A549 (cell line): ENCODE data around the gene ADORA1. TPM values are rescaled to one million over a fixed set of nuclear protein-coding genes. Genes with fewer than 3 reads are reported as not detected.

Experiments
- ATAC-seq, 2 experiments: fragments of 200-7000 bp in 1 of 2; fragments of >200 bp in 1 of 2; cut with Nextera tagmentation in 1 of 2; cut with Tn5 transposase in 1 of 2; 3 replicates each; pipeline versions ENCODE4 v1.8.0 to v1.9.1; 2018 to 2020; ENCODE audit warnings: mild to moderate bottlenecking in 1 of 2, moderate library complexity in 1 of 2
- CTCF ChIA-PET: fragments of 300-600 bp; sonication (Branson Sonifier 250); formaldehyde crosslinking; extraction: SDS; loops from one replicate; lab custom pipeline; 2021; ENCODE audit warnings: antibody characterized with exemption, inconsistent platforms; lab: Yijun Ruan, JAX
- POLR2A ChIA-PET: fragments of 350-600 bp; formaldehyde crosslinking; extraction: SDS; loops from one replicate; lab custom pipeline; 2021; ENCODE audit warnings: antibody characterized with exemption, inconsistent platforms; lab: Yijun Ruan, JAX
- DNase-seq, 2 experiments: peaks; one replicate each; pipeline versions ENCODE4 v3.0.0 to v3.0.0-alpha.2; 2011 to 2016; ENCODE audit warnings: low read depth in 1 of 2, low spot score in 1 of 2
- FAIRE-seq: peaks from 2 replicates; lab custom pipeline; 2011; peaks lifted over from hg19 to GRCh38; lab: Jason Lieb, UNC
- H3K27ac ChIP-seq, 2 experiments: fragments of >200 bp; sonication (Bioruptor Twin); formaldehyde crosslinking; 3 replicates each; pipeline ENCODE4 v1.5.1; 2016 to 2017
- H3K4me1 ChIP-seq: fragments of >200 bp; sonication (Bioruptor Twin); formaldehyde crosslinking; 3 replicates; pipeline ENCODE4 v1.6.1; 2016
- H3K4me2 ChIP-seq: fragments of >200 bp; sonication (Bioruptor Twin); formaldehyde crosslinking; 3 replicates; pipeline ENCODE4 v1.6.1; 2016
- H3K4me3 ChIP-seq: fragments of >200 bp; sonication (Bioruptor Twin); formaldehyde crosslinking; 3 replicates; pipeline ENCODE4 v1.5.1; 2016
- H3K9me3 ChIP-seq: fragments of >200 bp; sonication (Bioruptor Twin); formaldehyde crosslinking; 3 replicates; pipeline ENCODE4 v1.6.1; 2016
- CBX8 ChIP-seq: fragments of 200-600 bp; sonication (generic); IDR thresholded peaks from 2 replicates; pipeline ENCODE4 v1.6.1; 2016
- CHD2 ChIP-seq: fragments of 150-350 bp; IDR thresholded peaks from 2 replicates; pipeline ENCODE4 v1.6.1; 2014; ENCODE audit warnings: low read length; ENCODE audit not compliant: partially characterized antibody
- EHF ChIP-seq: fragments of 250-450 bp; sonication (Bioruptor Pico); IDR thresholded peaks from 2 replicates; pipeline ENCODE4 v1.5.0; 2020; ENCODE audit warnings: mild to moderate bottlenecking
- FOSL2 ChIP-seq, 2 experiments: fragments of 450-650 bp in 1 of 2; fragments of >200 bp in 1 of 2; sonication (Bioruptor Twin) in 1 of 2; formaldehyde crosslinking; IDR thresholded peaks; 2 replicates each; pipeline versions ENCODE4 v1.5.0 to v1.6.1; 2016 to 2020; ENCODE audit warnings: mild to moderate bottlenecking in 1 of 2, moderate library complexity in 1 of 2
- FOXS1 ChIP-seq: fragments of 250-450 bp; sonication (Bioruptor Pico); IDR thresholded peaks from 2 replicates; pipeline ENCODE4 v1.5.0; 2020; ENCODE audit warnings: mild to moderate bottlenecking, moderate library complexity
- GATA3 ChIP-seq: IDR thresholded peaks from 2 replicates; pipeline ENCODE4 v1.6.1; 2012; ENCODE audit warnings: borderline replicate concordance
- KDM1A ChIP-seq: fragments of 200-600 bp; sonication (generic); IDR thresholded peaks from 2 replicates; pipeline ENCODE4 v1.6.1; 2016; ENCODE audit warnings: low read depth, mild to moderate bottlenecking
- MAZ ChIP-seq: fragments of 150-350 bp; IDR thresholded peaks from 2 replicates; pipeline ENCODE4 v1.6.1; 2014; ENCODE audit warnings: antibody characterized with exemption, low read depth, low read length, borderline replicate concordance
- NFE2L2 ChIP-seq: fragments of 150-350 bp; conservative IDR thresholded peaks from 2 replicates; pipeline ENCODE4 v1.6.1; 2014; ENCODE audit warnings: low read length
- NR3C1 ChIP-seq: fragments of >200 bp; sonication (Bioruptor Twin); formaldehyde crosslinking; IDR thresholded peaks from 3 replicates; pipeline ENCODE4 v1.6.1; 2017
- RFX5 ChIP-seq: fragments of 450-650 bp; IDR thresholded peaks from 2 replicates; pipeline ENCODE4 v1.7.1; 2014; ENCODE audit warnings: antibody characterized with exemption, mild to moderate bottlenecking, moderate library complexity
- RNF2 ChIP-seq: fragments of 200-600 bp; sonication (generic); IDR thresholded peaks from 2 replicates; pipeline ENCODE4 v1.6.1; 2016; ENCODE audit warnings: low read depth, mild to moderate bottlenecking, antibody characterized with exemption, moderate library complexity, borderline replicate concordance
- SMC3 ChIP-seq: fragments of >200 bp; sonication (Bioruptor Twin); formaldehyde crosslinking; IDR thresholded peaks from 3 replicates; pipeline ENCODE4 v1.6.1; 2018; ENCODE audit warnings: inconsistent platforms
- TP53 ChIP-seq: fragments of 250-450 bp; sonication (Bioruptor Pico); IDR thresholded peaks from 2 replicates; pipeline ENCODE4 v1.5.0; 2021; ENCODE audit warnings: mild to moderate bottlenecking, moderate library complexity
- ZC3H11A ChIP-seq: fragments of 450-650 bp; IDR thresholded peaks from 2 replicates; pipeline ENCODE4 v1.6.1; 2014; ENCODE audit warnings: antibody characterized with exemption, mild to moderate bottlenecking
- ZFP36 ChIP-seq: fragments of 450-650 bp; IDR thresholded peaks from 2 replicates; pipeline ENCODE4 v1.6.1; 2014; ENCODE audit warnings: borderline replicate concordance; ENCODE audit not compliant: partially characterized antibody
- ZSCAN20 ChIP-seq: fragments of 250-450 bp; sonication (Bioruptor Pico); IDR thresholded peaks from 2 replicates; pipeline ENCODE4 v1.8.0; 2022; ENCODE audit warnings: mild to moderate bottlenecking, moderate library complexity
- WGBS: methylation state at CpG from one replicate; pipeline ENCODE4 v1.1.6; 2017; ENCODE audit errors: missing lambda C conversion rate; 5-methylcytosine and 5-hydroxymethylcytosine counted together
- polyA plus RNA-seq, 4 experiments: library from polyadenylated mRNA; depleted of rRNA in 3 of 4; stranded (reverse); fragments of >200 nt; fragmentation: RNase III in 1 of 4; extraction: RNeasy Plus Mini Kit Qiagen cat#74134 plus additional on column Dnase treatment in 1 of 4; gene quantifications; 2 replicates in 3 of 4; 3 replicates in 1 of 4; pipeline ENCODE4 v1.2.3, GENCODE V29; 2011 to 2017
- TF ChIP-seq, protein P1 (sequence below): fragments of 450-650 bp; IDR thresholded peaks from 2 replicates; pipeline ENCODE4 v1.6.1; 2014; ENCODE audit warnings: antibody characterized with exemption
- TF ChIP-seq, protein P2 (sequence below): fragments of >200 bp; sonication (Bioruptor Twin); formaldehyde crosslinking; IDR thresholded peaks from 3 replicates; pipeline ENCODE4 v1.6.1; 2016
- TF ChIP-seq, protein P3 (sequence below): IDR thresholded peaks from 2 replicates; pipeline ENCODE4 v1.6.1; 2012
- TF ChIP-seq, protein P4 (sequence below): fragments of 200-600 bp; sonication (generic); IDR thresholded peaks from 2 replicates; pipeline ENCODE4 v1.6.1; 2016; ENCODE audit warnings: antibody characterized with exemption, mild to moderate bottlenecking, moderate library complexity

ADORA1 gene
- polyA plus RNA-seq, 2 of the 4 experiments (the other 2 are of a cell fraction), result 0.48 to 2.4 TPM

DNA sequence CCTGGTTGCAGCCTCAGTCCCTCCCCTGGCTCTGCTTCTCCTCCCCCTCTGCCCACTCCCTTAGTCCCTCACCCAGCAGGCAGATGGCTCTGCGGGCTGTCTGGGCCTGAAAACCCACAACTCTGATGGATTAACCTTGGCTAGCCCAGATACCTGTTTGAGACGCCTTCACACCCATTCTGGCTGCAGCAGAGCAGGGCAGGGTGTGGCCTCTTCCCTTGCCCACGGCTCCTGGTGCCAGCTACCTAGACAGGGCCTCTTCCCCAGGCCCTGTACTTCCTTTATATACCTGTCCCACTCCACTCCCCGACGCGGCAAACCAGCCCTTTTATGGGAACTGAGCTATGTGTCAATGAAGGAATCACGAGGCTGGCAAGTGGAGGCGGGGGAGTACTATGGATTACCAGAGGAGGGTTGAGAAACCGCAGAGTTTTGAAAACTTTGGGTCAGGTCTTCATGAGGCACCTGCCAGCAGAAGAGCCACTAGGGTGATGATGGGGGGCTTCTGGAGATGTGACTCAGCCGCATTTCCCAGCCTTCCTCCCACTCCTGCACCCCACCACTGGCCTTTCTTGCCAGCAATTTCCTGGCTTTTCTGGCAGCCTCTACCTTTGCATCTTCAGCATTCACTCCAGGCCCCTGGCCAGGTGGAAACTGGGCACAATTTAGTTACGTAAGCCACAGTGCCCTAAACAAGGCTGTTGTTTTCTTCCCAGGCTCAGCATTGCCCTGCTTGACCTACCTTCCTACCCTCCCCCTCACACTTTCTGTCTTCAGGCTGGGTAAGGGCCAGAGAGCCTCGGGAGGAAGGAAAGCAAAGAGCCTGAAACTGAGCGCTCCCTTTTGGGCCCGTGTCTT lies 59.1 kb downstream of the ADORA1 start, which contains the start of gene CHI3L1:
Gene CHI3L1 (minus strand): TSS at position 259 of the 858 bp plus-strand sequence. CDS start 81 bp downstream, at position 178.
- ChIA-PET CTCF (interaction anchor here (0.9 to 3.6 kb wide), 6 partner anchors 11 to 147 kb away, joined by 3 to 15 read pairs (median 6); partner anchors contain the start of gene MYBPH), POLR2A (no interaction called here)
- no peak for FAIRE-seq
- Histone ChIP-seq H3K27ac (no peak within 1 kb of the TSS), H3K4me1 (no peaks in the 10 kb centered on the region), H3K4me2 (no peak within 1 kb of the TSS), H3K9me3 (no peaks in the 10 kb centered on the region), H3K4me3 (no peak within 1 kb of the TSS)
- no peak for ATAC-seq
- no peak for TF ChIP-seq FOSL2 (IDR thresholded peaks at IDR 0.05)
- no peak for TF ChIP-seq FOSL2 (CRISPR knock-in tag; IDR thresholded peaks at IDR 0.05)
- no peak for TF ChIP-seq FOXS1
- no peak for TF ChIP-seq CHD2
- 67% methylated on average over 14 of the region's 14 CpGs for WGBS
- no peak for DNase-seq

DNA sequence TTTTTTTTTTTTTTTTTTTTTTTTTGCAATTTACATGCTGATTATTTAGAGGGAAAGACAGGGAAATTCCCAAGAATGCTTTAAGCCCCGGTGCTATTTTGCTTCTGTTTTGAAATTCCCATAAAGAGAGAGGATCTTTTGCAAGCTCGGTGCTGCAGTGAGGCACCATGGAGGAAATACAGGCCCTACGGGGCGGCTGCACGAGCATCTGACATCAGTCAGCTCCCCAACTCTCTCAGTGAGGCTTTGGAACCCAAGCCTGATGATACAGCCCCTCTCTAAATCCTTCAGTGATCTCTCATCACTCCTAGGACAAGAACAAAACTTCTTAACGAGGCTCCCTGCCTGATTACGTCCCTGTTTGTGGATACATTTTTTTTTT lies 59.8 kb downstream of the ADORA1 start:
- Histone ChIP-seq H3K4me2 (no peak overlapping the region), H3K27ac (no peak overlapping the region), H3K4me1 (no peaks in the 10 kb centered on the region), H3K4me3 (no peak overlapping the region), H3K9me3 (no peaks in the 10 kb centered on the region)
- ATAC-seq (no peak), FAIRE-seq (no peak), DNase-seq (no peak)
- 60% methylated on average over 7 of the region's 7 CpGs for WGBS
- ChIA-PET POLR2A (no interaction called here), CTCF (interaction anchor here (0.8 to 3.6 kb wide), 5 partner anchors 11 to 148 kb away, joined by 3 to 15 read pairs (median 4); partner anchors contain the start of gene MYBPH)
- TF ChIP-seq EHF (CRISPR knock-in tag), result no peak
- TF ChIP-seq ZFP36, result no peak
- TF ChIP-seq FOXS1, result no peak
- TF ChIP-seq NR3C1, result no peak
- no peak for TF ChIP-seq CBX8
- TF ChIP-seq CHD2, result no peak
- no peak for TF ChIP-seq ZC3H11A
- TF ChIP-seq SMC3, result no peak
- no peak for TF ChIP-seq ZSCAN20 (CRISPR knock-in tag)
- TF ChIP-seq, protein P1, sequence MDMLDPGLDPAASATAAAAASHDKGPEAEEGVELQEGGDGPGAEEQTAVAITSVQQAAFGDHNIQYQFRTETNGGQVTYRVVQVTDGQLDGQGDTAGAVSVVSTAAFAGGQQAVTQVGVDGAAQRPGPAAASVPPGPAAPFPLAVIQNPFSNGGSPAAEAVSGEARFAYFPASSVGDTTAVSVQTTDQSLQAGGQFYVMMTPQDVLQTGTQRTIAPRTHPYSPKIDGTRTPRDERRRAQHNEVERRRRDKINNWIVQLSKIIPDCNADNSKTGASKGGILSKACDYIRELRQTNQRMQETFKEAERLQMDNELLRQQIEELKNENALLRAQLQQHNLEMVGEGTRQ, result no peak
- no peak for TF ChIP-seq NFE2L2
- TF ChIP-seq, protein P2, sequence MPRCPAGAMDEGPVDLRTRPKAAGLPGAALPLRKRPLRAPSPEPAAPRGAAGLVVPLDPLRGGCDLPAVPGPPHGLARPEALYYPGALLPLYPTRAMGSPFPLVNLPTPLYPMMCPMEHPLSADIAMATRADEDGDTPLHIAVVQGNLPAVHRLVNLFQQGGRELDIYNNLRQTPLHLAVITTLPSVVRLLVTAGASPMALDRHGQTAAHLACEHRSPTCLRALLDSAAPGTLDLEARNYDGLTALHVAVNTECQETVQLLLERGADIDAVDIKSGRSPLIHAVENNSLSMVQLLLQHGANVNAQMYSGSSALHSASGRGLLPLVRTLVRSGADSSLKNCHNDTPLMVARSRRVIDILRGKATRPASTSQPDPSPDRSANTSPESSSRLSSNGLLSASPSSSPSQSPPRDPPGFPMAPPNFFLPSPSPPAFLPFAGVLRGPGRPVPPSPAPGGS, result no peak
- TF ChIP-seq RFX5, result no peak
- TF ChIP-seq MAZ, result no peak
- TF ChIP-seq KDM1A, result no peak
- TF ChIP-seq, protein P3, sequence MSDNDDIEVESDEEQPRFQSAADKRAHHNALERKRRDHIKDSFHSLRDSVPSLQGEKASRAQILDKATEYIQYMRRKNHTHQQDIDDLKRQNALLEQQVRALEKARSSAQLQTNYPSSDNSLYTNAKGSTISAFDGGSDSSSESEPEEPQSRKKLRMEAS, result no peak
- no peak for TF ChIP-seq GATA3

DNA sequence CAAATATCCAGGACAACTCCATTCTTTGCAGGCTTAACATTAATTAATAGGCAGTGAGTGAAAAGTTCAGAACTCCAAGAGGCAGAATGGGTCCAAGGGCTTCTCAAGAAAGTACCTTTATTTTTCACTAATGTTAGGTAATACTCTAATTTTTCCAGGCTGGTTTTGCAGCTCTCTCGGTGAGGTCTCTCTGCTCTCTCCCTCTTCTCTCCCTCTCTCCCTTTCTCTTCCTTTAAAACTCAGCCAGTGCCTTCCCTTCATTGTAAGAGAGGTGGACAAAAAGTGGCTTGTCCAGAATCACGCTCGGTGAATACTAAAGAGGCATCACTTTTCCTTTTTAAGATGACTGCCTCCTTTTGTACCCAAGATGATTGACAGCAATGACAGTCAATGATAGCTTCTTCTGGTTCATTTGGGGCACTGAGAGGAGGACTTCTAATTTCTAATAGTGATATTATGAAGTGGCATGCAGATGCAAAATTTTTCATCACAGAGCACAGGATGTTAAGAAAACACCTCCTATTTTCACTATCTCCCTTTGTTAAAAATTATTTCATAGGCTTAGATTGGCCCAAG lies 60.3 kb downstream of the ADORA1 start:
- H3K9me3 ChIP-seq, result no peaks in the 10 kb centered on the region
- no peak for ATAC-seq
- TF ChIP-seq FOSL2 (IDR thresholded peaks at IDR 0.05), result no peak
- TF ChIP-seq FOSL2 (CRISPR knock-in tag; IDR thresholded peaks at IDR 0.05), result no peak
- TF ChIP-seq, protein P4, sequence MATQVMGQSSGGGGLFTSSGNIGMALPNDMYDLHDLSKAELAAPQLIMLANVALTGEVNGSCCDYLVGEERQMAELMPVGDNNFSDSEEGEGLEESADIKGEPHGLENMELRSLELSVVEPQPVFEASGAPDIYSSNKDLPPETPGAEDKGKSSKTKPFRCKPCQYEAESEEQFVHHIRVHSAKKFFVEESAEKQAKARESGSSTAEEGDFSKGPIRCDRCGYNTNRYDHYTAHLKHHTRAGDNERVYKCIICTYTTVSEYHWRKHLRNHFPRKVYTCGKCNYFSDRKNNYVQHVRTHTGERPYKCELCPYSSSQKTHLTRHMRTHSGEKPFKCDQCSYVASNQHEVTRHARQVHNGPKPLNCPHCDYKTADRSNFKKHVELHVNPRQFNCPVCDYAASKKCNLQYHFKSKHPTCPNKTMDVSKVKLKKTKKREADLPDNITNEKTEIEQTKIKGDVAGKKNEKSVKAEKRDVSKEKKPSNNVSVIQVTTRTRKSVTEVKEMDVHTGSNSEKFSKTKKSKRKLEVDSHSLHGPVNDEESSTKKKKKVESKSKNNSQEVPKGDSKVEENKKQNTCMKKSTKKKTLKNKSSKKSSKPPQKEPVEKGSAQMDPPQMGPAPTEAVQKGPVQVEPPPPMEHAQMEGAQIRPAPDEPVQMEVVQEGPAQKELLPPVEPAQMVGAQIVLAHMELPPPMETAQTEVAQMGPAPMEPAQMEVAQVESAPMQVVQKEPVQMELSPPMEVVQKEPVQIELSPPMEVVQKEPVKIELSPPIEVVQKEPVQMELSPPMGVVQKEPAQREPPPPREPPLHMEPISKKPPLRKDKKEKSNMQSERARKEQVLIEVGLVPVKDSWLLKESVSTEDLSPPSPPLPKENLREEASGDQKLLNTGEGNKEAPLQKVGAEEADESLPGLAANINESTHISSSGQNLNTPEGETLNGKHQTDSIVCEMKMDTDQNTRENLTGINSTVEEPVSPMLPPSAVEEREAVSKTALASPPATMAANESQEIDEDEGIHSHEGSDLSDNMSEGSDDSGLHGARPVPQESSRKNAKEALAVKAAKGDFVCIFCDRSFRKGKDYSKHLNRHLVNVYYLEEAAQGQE, result no peak
- no peak for TF ChIP-seq TP53 (CRISPR knock-in tag)
- TF ChIP-seq RNF2, result no peak
- TF ChIP-seq, all 56 proteins: peak for 0
- ChIA-PET CTCF (interaction anchor here (0.8 to 3.0 kb wide), 5 partner anchors 12 to 80 kb away, joined by 3 to 17 read pairs (median 4); no protein-coding TSS in a partner anchor), POLR2A (no interaction called here)
- FAIRE-seq (no peak), DNase-seq (no peak)
- Histone ChIP-seq H3K4me2 (no peak overlapping the region), H3K27ac (no peak overlapping the region), H3K4me1 (no peaks in the 10 kb centered on the region), H3K4me3 (no peak overlapping the region)
- 65% methylated on average over 3 of the region's 3 CpGs for WGBS
